ENCODE measurements around the gene IFNA5.

IFNA5 gene

GRCh38 chr9:21314152-21314551, 9.0 kb upstream of the IFNA5 start:
- Histone ChIP-seq H3K4me3 (ENCODE audit: insufficient read depth, low read length, poor library complexity, severe bottlenecking) (no peak overlapping the region), H3F3A (ENCODE audit: insufficient read depth) (no peaks in the 10 kb centered on the region), H3K9me3 (ENCODE audit: insufficient read depth, low read length) (no peaks in the 10 kb centered on the region), H2AFZ (ENCODE audit: low read depth, low read length, severe bottlenecking) (no peak overlapping the region), H3K4me2 (ENCODE audit: low read depth, low read length, poor library complexity, severe bottlenecking) (no peak overlapping the region), H3K27me3 (ENCODE audit: low read length) (no peaks in the 10 kb centered on the region), H3K9ac (ENCODE audit: low read length) (no peak overlapping the region), H3K27ac (ENCODE audit: low read depth, low read length) (no peak overlapping the region), H3K36me3 (ENCODE audit: low read length) (no peaks in the 10 kb centered on the region), H4K20me1 (ENCODE audit: low read depth, low read length) (no peaks in the 10 kb centered on the region), H3K9me2 (replicated peaks; ENCODE audit: insufficient read depth, low read length) (no peaks in the 10 kb centered on the region), H3K79me2 (ENCODE audit: insufficient read depth, low read length) (no peaks in the 10 kb centered on the region)
- no peak for TF ChIP-seq EZH2phosphoT487 (conservative IDR thresholded peaks at IDR 0.05; ENCODE audit: low read length)
- no peak for TF ChIP-seq CTCF (IDR thresholded peaks at IDR 0.05; ENCODE audit: insufficient read depth, low read length, poor library complexity, severe bottlenecking)

DNA sequence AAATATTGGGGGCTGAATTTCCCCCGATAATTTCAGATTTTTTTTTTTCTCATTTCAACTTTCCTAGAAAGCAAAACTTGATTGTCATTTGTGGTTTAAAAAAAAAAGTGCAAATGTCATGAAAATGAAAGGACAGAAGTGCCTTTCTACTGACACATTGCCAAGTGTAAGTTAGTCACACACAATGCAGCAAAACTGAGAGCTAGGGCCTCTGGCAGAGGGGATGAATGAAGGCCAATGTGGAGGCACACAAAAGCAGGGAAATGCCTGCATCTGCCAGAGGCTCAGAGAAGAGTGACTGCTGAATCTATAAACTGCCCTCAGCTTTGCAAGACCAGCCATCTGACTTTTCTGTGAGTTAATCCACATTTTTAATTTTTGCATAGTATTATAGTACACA, 6.8 kb upstream of the IFNA5 start:
- Histone ChIP-seq H3K4me3 (ENCODE audit: insufficient read depth, low read length, poor library complexity, severe bottlenecking) (no peak overlapping the region), H3K4me2 (ENCODE audit: low read depth, low read length, poor library complexity, severe bottlenecking) (no peak overlapping the region), H3K27ac (ENCODE audit: low read depth, low read length) (no peak overlapping the region), H3F3A (ENCODE audit: insufficient read depth) (no peaks in the 10 kb centered on the region), H4K20me1 (ENCODE audit: low read depth, low read length) (no peaks in the 10 kb centered on the region), H3K27me3 (ENCODE audit: low read length) (no peaks in the 10 kb centered on the region), H3K79me2 (ENCODE audit: insufficient read depth, low read length) (no peaks in the 10 kb centered on the region), H3K9ac (ENCODE audit: low read length) (no peak overlapping the region), H3K9me2 (replicated peaks; ENCODE audit: insufficient read depth, low read length) (no peaks in the 10 kb centered on the region), H2AFZ (ENCODE audit: low read depth, low read length, severe bottlenecking) (no peak overlapping the region), H3K9me3 (ENCODE audit: insufficient read depth, low read length) (no peaks in the 10 kb centered on the region), H3K36me3 (ENCODE audit: low read length) (no peaks in the 10 kb centered on the region)
- TF ChIP-seq EZH2phosphoT487 (conservative IDR thresholded peaks at IDR 0.05; ENCODE audit: low read length) (no peak), CTCF (IDR thresholded peaks at IDR 0.05; ENCODE audit: insufficient read depth, low read length, poor library complexity, severe bottlenecking) (no peak)

GRCh38 chr9:21295992-21296391, 9.1 kb downstream of the IFNA5 start:
- Histone ChIP-seq H4K20me1 (ENCODE audit: low read depth, low read length) (no peaks in the 10 kb centered on the region), H3K9ac (ENCODE audit: low read length) (no peak overlapping the region), H3K4me2 (ENCODE audit: low read depth, low read length, poor library complexity, severe bottlenecking) (no peak overlapping the region), H3K9me2 (replicated peaks; ENCODE audit: insufficient read depth, low read length) (no peaks in the 10 kb centered on the region), H3F3A (ENCODE audit: insufficient read depth) (no peaks in the 10 kb centered on the region), H3K9me3 (ENCODE audit: insufficient read depth, low read length) (no peaks in the 10 kb centered on the region), H2AFZ (ENCODE audit: low read depth, low read length, severe bottlenecking) (no peak overlapping the region), H3K36me3 (ENCODE audit: low read length) (no peaks in the 10 kb centered on the region), H3K4me3 (ENCODE audit: insufficient read depth, low read length, poor library complexity, severe bottlenecking) (no peak overlapping the region), H3K79me2 (ENCODE audit: insufficient read depth, low read length) (no peaks in the 10 kb centered on the region), H3K27ac (ENCODE audit: low read depth, low read length) (no peak overlapping the region), H3K27me3 (ENCODE audit: low read length) (no peaks in the 10 kb centered on the region; the same call in 1 of the 2 replicates)
- no peak for TF ChIP-seq CTCF (IDR thresholded peaks at IDR 0.05; ENCODE audit: insufficient read depth, low read length, poor library complexity, severe bottlenecking)
- no peak for TF ChIP-seq EZH2phosphoT487 (conservative IDR thresholded peaks at IDR 0.05; ENCODE audit: low read length)

Data from SU-DHL-6 (cell line).